Prostate gland (tissue), 2 donors: ENCODE data around the gene PNMA8A. TPM values are rescaled to one million over a fixed set of nuclear protein-coding genes. Genes with fewer than 3 reads are reported as not detected.

Experiments
- DNase-seq: peaks from one replicate; pipeline ENCODE4 v3.0.0-alpha.2; 2019; ENCODE audit warnings: low spot score
- H3K27ac ChIP-seq, 2 donors: fragments of 200-600 bp; sonication (generic); 2 replicates each; pipeline ENCODE4 v1.5.1; 2017 to 2019
- H3K27me3 ChIP-seq: fragments of 200-600 bp; sonication (generic); replicated peaks from 2 replicates; pipeline ENCODE4 v1.5.1; 2019; ENCODE audit not compliant: insufficient read depth
- H3K36me3 ChIP-seq, 2 donors: fragments of 200-600 bp; sonication (generic); 1 replicate in 1 of 2; 2 replicates in 1 of 2; pipeline versions ENCODE4 v1.5.1 to v1.8.1; 2017 to 2019
- H3K4me1 ChIP-seq: fragments of 200-600 bp; sonication (generic); replicated peaks from 2 replicates; pipeline ENCODE4 v1.5.1; 2019
- H3K4me3 ChIP-seq, 2 donors: fragments of 200-600 bp; sonication (generic); 2 replicates each; pipeline ENCODE4 v1.5.1; 2017 to 2019
- H3K9me3 ChIP-seq: fragments of 200-600 bp; sonication (generic); 2 replicates; pipeline ENCODE4 v1.5.1; 2017
- CTCF ChIP-seq, 4 experiments: fragments of 200-600 bp in 2 of 4; fragments of 450-650 bp in 2 of 4; sonication (generic) in 2 of 4; IDR thresholded peaks; 1 replicate in 3 of 4; 2 replicates in 1 of 4; pipeline ENCODE4 v1.5.1; 2016 to 2019; ENCODE audit warnings: antibody characterized with exemption in 4 of 4, mild to moderate bottlenecking in 2 of 4, moderate library complexity in 2 of 4
- POLR2A ChIP-seq: fragments of 450-650 bp; IDR thresholded peaks from one replicate; pipeline ENCODE4 v1.6.1; 2016; ENCODE audit warnings: antibody characterized with exemption, mild to moderate bottlenecking
- POLR2AphosphoS5 ChIP-seq: sonication (generic); formaldehyde crosslinking; IDR thresholded peaks from one replicate; pipeline ENCODE4 v1.6.1; 2017; ENCODE audit warnings: antibody characterized with exemption
- WGBS: methylation state at CpG from one replicate; pipeline ENCODE4 v1.1.5; 2018; 5-methylcytosine and 5-hydroxymethylcytosine counted together
- intact Hi-C: fragments of 100-400 bp; cut with DNase I; formaldehyde crosslinking; loops from one replicate; pipeline ENCODE4 v1.14.2; 2022
- total RNA-seq, 2 donors: library from RNA; depleted of rRNA; stranded (reverse); fragments of >200 nt; gene quantifications; one replicate each; pipeline ENCODE4 v1.1.0, GENCODE V29; 2016

Gene PNMA8A
- total RNA-seq, 2 donors from 2014 or later = 17.0 to 26.5 TPM

DNA sequence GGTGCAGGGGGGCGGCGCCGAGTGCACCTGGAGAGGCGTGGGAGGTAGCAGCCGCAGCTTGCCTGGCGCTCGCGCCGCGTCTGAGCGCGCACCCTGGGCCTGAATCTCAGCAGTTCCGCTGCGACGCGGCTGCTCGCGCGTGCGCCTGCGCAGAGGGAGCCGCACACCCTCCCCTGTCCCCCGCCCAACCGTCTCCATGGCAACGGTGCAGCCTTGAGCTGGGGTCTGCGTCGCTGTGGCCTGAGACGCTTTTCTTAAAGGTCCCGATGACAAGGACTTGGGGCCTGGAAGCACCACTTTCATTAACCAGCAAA lies 24.4 kb upstream of the PNMA8A start, which contains the start of gene PNMA8B:
PNMA8B (minus strand) TSS at position 82 of the 314 bp plus-strand sequence. CDS start 402 bp downstream, outside the sequence.
- H3K4me1 ChIP-seq = no peaks in the 10 kb centered on the region
- intact Hi-C loops = no loop called here
- peak within 1 kb of the TSS; percentile 9 to 24 for H3K4me3 ChIP-seq
- TF ChIP-seq POLR2A = no peak
- peak; percentile 7 for TF ChIP-seq POLR2AphosphoS5
- no peak within 1 kb of the TSS for H3K27ac ChIP-seq
- DNase-seq = no peak
- WGBS = 8% methylated on average over 17 of the region's 29 CpGs
- H3K36me3 ChIP-seq = no peaks in the 10 kb centered on the region
- peaks cover 3% of the 10 kb centered on the region for H3K27me3 ChIP-seq
- H3K9me3 ChIP-seq = no peaks in the 10 kb centered on the region

- Histone ChIP-seq H3K4me3 (peak overlapping the region; percentile 9 to 24), H3K27ac (no peak overlapping the region), H3K4me1 (no peaks in the 10 kb centered on the region), H3K27me3 (peaks cover 3% of the 10 kb centered on the region), H3K36me3 (no peaks in the 10 kb centered on the region), H3K9me3 (no peaks in the 10 kb centered on the region)
- DNase-seq = no peak
- WGBS = 51% methylated on average over 36 of the region's 49 CpGs
- intact Hi-C loops = no loop called here
- no peak for TF ChIP-seq POLR2A
- TF ChIP-seq POLR2AphosphoS5 = no peak
- no peak for TF ChIP-seq CTCF (IDR thresholded peaks at IDR 0.05)
These were observed 23.8 kb upstream of the PNMA8A start for GRCh38 chr19:46494941-46495785.

DNA sequence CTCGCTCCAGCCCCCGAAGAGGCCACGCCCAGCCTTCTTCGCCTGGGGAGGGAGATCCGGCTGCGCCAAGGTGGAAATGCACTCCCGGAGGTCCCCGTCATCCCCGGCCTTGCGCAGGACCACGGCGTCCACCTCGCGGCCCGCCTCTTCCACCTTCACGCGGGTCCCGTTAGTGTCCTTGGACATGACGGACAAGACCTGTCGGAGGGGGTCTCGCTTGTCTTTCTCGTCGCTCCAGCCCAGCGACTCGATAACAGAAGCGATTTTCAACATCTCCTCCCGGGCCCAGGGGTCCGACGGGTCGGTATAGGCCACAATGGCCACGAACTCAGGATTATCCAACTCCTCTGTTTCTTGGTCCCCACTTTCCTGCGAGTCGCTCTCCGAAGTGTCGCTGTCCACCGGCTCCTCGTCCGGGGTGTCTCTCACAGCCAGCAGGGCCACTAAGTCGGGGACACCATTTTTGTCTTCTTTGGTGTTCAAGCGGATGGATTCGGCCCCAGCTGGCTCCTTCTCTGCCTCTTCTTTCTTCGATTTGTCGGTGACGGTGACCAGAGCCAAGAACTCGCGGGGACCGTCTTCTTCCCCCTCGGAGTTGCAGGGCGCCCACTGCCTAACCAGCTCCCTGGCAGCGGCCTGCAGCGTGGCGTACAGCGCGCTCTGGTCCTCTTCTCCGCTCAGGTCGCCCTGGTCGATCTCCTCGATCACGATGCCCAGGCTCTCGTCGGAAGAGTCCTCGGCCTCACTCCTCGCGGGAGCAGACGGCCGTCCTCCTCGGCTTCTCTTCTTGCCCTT lies 23.0 kb upstream of the PNMA8A start:
- intact Hi-C loops = no loop called here
- Histone ChIP-seq H3K27ac (no peak overlapping the region), H3K4me1 (no peaks in the 10 kb centered on the region), H3K27me3 (peaks cover 3% of the 10 kb centered on the region), H3K36me3 (no peaks in the 10 kb centered on the region), H3K4me3 (peak overlapping the region in 1 of 2 donors; percentile 25), H3K9me3 (no peaks in the 10 kb centered on the region)
- DNase-seq = no peak
- 87% methylated on average over 67 of the region's 67 CpGs for WGBS
- TF ChIP-seq CTCF (IDR thresholded peaks at IDR 0.05) (no peak), POLR2AphosphoS5 (no peak), POLR2A (no peak)

GRCh38 chr19:46493236-46494145 lies 22.1 kb upstream of the PNMA8A start:
- 27% methylated on average over 77 of the region's 92 CpGs for WGBS
- Histone ChIP-seq H3K4me3 (peak overlapping the region; percentile 21 to 25), H3K36me3 (no peaks in the 10 kb centered on the region), H3K4me1 (no peaks in the 10 kb centered on the region), H3K27ac (no peak overlapping the region), H3K27me3 (peaks cover 3% of the 10 kb centered on the region), H3K9me3 (no peaks in the 10 kb centered on the region)
- TF ChIP-seq POLR2A = no peak
- no peak for TF ChIP-seq POLR2AphosphoS5
- no peak for TF ChIP-seq CTCF (IDR thresholded peaks at IDR 0.05)
- intact Hi-C loops = no loop called here
- no peak for DNase-seq
